OCI-LY7 (cell line): ENCODE measurements around the gene SLC29A1.

ENCODE experiments used
- EZH2phosphoT487 ChIP-seq: fragments of 200-600 bp; sonication (generic); IDR thresholded peaks from 2 replicates; pipeline ENCODE4 v1.6.1; 2018; ENCODE audit warnings: low read depth, borderline replicate concordance, mild to moderate bottlenecking, mixed run types, antibody characterized with exemption, low read length, moderate library complexity, mixed read lengths
- TF ChIP-seq, protein P1 (sequence below): fragments of 200-600 bp; sonication (generic); conservative IDR thresholded peaks from 2 replicates; pipeline ENCODE4 v1.5.1; 2014; ENCODE audit warnings: mild to moderate bottlenecking, antibody characterized with exemption, low read length, moderate library complexity, mixed read lengths

DNA sequence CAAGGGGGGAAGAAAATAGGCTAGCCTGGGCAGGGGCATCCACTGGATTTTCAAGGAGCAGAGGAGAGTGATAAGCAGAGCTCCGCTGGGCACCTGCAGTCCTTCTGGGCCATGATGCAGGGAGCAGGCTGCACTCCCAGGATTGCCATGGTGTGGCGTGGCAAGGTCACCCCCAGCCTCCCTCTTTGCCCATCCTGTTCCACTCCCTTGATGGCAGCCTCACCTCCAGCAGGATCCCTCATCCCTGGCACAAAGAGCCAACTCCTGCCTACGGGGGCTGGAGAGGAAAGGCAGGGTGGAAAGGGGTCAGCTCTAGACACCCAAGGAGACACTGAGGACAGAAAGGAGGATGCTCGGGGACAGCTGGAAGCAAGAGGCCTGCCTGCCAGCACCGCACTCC, 29.1 kb upstream of the SLC29A1 start:
- TF ChIP-seq, protein P1, sequence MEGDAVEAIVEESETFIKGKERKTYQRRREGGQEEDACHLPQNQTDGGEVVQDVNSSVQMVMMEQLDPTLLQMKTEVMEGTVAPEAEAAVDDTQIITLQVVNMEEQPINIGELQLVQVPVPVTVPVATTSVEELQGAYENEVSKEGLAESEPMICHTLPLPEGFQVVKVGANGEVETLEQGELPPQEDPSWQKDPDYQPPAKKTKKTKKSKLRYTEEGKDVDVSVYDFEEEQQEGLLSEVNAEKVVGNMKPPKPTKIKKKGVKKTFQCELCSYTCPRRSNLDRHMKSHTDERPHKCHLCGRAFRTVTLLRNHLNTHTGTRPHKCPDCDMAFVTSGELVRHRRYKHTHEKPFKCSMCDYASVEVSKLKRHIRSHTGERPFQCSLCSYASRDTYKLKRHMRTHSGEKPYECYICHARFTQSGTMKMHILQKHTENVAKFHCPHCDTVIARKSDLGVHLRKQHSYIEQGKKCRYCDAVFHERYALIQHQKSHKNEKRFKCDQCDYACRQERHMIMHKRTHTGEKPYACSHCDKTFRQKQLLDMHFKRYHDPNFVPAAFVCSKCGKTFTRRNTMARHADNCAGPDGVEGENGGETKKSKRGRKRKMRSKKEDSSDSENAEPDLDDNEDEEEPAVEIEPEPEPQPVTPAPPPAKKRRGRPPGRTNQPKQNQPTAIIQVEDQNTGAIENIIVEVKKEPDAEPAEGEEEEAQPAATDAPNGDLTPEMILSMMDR: no peak
- TF ChIP-seq EZH2phosphoT487: no peak
